ENCODE data around the gene SALL1. TPM values are rescaled to one million over a fixed set of nuclear protein-coding genes. Genes with fewer than 3 reads are reported as not detected.

SALL1 gene
- total and polyA plus RNA-seq, 10 donors: under 0.01 TPM; not detected in 9

DNA sequence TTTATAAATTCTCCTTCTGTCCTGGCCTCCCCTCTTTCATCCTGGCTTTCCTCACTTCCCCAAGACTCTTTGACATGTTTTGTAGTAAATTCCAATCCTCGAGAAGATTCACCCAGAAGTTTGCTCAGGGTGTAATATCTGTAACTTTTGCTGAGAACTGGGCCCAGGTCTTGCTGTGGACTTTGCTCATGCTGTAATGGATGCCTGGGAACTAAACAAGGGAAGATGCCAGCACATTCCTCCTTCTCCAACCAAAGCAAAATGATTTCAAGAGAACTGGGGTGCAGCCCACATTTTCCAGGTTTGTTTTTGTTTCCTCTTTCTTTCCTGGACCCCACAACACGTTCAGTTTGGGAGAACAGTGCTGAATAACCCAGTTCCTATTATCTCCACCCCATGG lies 6.6 kb upstream of the SALL1 start:
- DNase-seq: no peak
- WGBS, 5 donors: 25 to 37% (median 32%) methylated on average over 2 of the region's 2 CpGs
- H3K27me3 ChIP-seq (replicated peaks in 1 of 7): peaks cover 0 to 90% (median 49%) of the 10 kb centered on the region in 7 donors
- no peaks in the 10 kb centered on the region for H3K36me3 ChIP-seq
- H3K9me3 ChIP-seq: peaks cover 0 to 17% (median 0%) of the 10 kb centered on the region in 8 donors
- intact Hi-C loops (cut with DNase I; ENCODE audit: low total_unique reads): no loop called here
- no peak overlapping the region for H3K4me3 ChIP-seq
- H3K4me1 ChIP-seq: peaks cover 3 to 32% (median 15%) of the 10 kb centered on the region in 6 donors
- H3K27ac ChIP-seq: no peak overlapping the region
- TF ChIP-seq, protein P1, sequence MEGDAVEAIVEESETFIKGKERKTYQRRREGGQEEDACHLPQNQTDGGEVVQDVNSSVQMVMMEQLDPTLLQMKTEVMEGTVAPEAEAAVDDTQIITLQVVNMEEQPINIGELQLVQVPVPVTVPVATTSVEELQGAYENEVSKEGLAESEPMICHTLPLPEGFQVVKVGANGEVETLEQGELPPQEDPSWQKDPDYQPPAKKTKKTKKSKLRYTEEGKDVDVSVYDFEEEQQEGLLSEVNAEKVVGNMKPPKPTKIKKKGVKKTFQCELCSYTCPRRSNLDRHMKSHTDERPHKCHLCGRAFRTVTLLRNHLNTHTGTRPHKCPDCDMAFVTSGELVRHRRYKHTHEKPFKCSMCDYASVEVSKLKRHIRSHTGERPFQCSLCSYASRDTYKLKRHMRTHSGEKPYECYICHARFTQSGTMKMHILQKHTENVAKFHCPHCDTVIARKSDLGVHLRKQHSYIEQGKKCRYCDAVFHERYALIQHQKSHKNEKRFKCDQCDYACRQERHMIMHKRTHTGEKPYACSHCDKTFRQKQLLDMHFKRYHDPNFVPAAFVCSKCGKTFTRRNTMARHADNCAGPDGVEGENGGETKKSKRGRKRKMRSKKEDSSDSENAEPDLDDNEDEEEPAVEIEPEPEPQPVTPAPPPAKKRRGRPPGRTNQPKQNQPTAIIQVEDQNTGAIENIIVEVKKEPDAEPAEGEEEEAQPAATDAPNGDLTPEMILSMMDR (IDR thresholded peaks at IDR 0.05 in 8 of 11, conservative IDR thresholded peaks at IDR 0.05 in 3 of 11): no peak
- TF ChIP-seq POLR2AphosphoS5 (IDR thresholded peaks at IDR 0.05) (no peak), POLR2A (IDR thresholded peaks at IDR 0.05) (no peak)

DNA sequence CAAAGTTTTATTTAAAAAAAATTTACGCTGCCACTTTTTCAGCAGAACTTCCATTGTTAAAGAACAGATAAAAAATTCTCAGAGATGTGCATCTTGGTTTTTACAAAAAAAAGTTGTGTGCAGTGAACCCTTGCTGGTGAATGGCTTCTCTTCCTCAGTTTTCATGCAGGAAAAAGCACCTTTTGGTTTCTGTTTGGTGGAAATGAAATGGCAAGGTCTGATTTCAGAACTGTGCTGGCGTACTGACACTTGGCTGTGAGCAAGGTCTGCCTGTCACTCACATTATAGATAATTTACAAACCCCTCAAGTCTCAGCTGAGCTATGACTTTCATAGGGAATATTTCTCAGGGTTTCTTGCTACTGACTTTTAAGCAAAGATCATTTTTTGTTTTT lies 5.7 kb upstream of the SALL1 start:
- intact Hi-C loops (cut with DNase I; ENCODE audit: low total_unique reads): no loop called here
- Histone ChIP-seq H3K4me3 (no peak overlapping the region), H3K27me3 (replicated peaks in 1 of 7) (peaks cover 0 to 95% (median 58%) of the 10 kb centered on the region in 7 donors), H3K4me1 (peaks cover 3 to 41% (median 23%) of the 10 kb centered on the region in 6 donors), H3K27ac (no peak overlapping the region), H3K36me3 (no peaks in the 10 kb centered on the region), H3K9me3 (peaks cover 0 to 24% (median 0%) of the 10 kb centered on the region in 8 donors)
- TF ChIP-seq, protein P1 (IDR thresholded peaks at IDR 0.05 in 8 of 11, conservative IDR thresholded peaks at IDR 0.05 in 3 of 11): no peak
- TF ChIP-seq POLR2AphosphoS5 (IDR thresholded peaks at IDR 0.05) (no peak), POLR2A (IDR thresholded peaks at IDR 0.05) (no peak)
- WGBS, 5 donors: 48 to 53% (median 51%) methylated on average over 2 of the region's 2 CpGs
- DNase-seq: no peak

DNA sequence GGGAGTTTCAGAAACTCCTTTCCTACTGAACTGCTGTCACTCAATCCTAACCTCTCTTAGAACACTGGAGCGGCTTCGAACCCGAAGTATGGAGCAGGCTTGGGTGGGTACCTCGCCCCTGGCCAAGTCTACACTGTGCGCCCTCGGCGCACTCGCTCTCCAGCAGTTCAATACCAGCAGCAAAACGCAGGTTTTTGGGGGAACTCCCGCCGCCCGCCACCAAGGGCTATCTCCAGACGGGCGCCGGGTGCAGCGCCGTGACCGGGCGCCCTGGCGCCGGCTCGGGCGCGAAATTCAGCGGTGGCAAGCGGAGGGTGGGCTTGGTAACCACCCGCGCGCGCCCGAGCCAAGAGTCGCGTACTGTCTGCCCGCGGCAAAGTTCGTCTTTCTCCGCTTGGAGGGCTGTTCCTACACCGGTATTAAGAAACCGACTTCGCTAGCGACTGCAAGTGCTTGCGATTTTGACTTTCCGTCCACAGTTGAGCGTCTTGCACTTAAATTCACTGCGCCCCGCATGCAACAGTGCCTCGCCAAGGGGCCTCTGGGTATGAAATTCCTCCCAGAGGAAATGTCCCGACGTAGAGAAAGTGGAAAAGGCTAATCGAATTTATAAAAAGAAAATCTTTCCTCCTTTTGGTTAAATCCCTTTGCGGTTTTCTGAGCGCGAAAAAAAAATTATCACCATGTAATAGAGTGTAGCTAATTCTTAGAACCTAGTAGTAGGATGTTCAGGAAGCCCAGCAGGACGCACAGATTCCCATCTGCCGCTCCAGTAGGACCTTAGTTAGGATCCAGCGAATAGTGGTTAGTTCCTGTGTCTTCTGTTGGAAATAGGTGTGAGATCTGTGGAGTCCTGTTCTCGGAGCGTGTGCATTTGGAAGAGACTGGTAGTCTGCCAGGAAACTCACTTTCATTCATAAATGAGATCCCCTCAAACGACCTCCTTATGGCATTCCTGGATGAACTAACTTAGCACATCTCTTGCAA lies 5.0 kb upstream of the SALL1 start:
- H3K36me3 ChIP-seq: no peaks in the 10 kb centered on the region
- DNase-seq: no peak
- intact Hi-C loops (cut with DNase I; ENCODE audit: low total_unique reads): no loop called here

More for the DNA sequence above, 5.0 kb upstream of the SALL1 start:
- Histone ChIP-seq H3K4me3 (peak overlapping the region in 2 of 8 donors; percentile 6 to 43), H3K4me1 (peaks cover 3 to 46% (median 28%) of the 10 kb centered on the region in 6 donors), H3K9me3 (peaks cover 0 to 29% (median 0%) of the 10 kb centered on the region in 8 donors), H3K27ac (no peak overlapping the region), H3K27me3 (replicated peaks in 1 of 7) (peaks cover 0 to 100% (median 65%) of the 10 kb centered on the region in 7 donors)
- 3 to 6% (median 4%) methylated on average over 44 to 59 of the region's 59 CpGs for WGBS, 5 donors
- TF ChIP-seq POLR2AphosphoS5 (IDR thresholded peaks at IDR 0.05) (no peak), POLR2A (IDR thresholded peaks at IDR 0.05) (no peak)
- TF ChIP-seq, protein P1 (IDR thresholded peaks at IDR 0.05 in 8 of 11, conservative IDR thresholded peaks at IDR 0.05 in 3 of 11): no peak
